K562 (cell line): ENCODE data around the gene PM20D1. TPM values are rescaled to one million over a fixed set of nuclear protein-coding genes. Genes with fewer than 3 reads are reported as not detected.

Source experiments
- BDP1 ChIP-seq: IDR thresholded peaks from 3 replicates; pipeline ENCODE4 v1.6.1; 2011; ENCODE audit not compliant: insufficient read length, insufficient read depth
- BHLHE40 ChIP-seq: IDR thresholded peaks from 2 replicates; pipeline ENCODE4 v1.6.1; 2011; ENCODE audit warnings: low read length, improper control_type of control experiment
- BMI1 ChIP-seq: fragments of 150-350 bp; IDR thresholded peaks from 2 replicates; pipeline ENCODE4 v1.6.1; 2014; ENCODE audit warnings: low read length
- CTCF ChIP-seq, 3 experiments: IDR thresholded peaks in 2 of 3; conservative IDR thresholded peaks in 1 of 3; 2 replicates each; pipeline ENCODE4 v1.5.1; 2011 to 2012; ENCODE audit warnings: low read length in 3 of 3, mild to moderate bottlenecking in 3 of 3, control low read depth in 2 of 3, improper control_type of control experiment in 1 of 3, inconsistent platforms in 1 of 3, low read depth in 1 of 3, mixed read lengths in 1 of 3, moderate library complexity in 1 of 3; ENCODE audit not compliant: insufficient read depth in 2 of 3
- FOXM1 ChIP-seq, 2 experiments: fragments of 450-650 bp in 1 of 2; sonication (generic) in 1 of 2; formaldehyde crosslinking in 1 of 2; IDR thresholded peaks; 2 replicates each; pipeline versions ENCODE4 v1.6.1 to v1.9.0; 2017 to 2022; ENCODE audit warnings: low read depth in 2 of 2, mild to moderate bottlenecking in 2 of 2, missing genetic modification reagents in 1 of 2, moderate library complexity in 1 of 2
- IRF1 ChIP-seq: sonication (generic); formaldehyde crosslinking; IDR thresholded peaks from 2 replicates; pipeline ENCODE4 v1.8.0; 2022; ENCODE audit warnings: missing genetic modification reagents, mild to moderate bottlenecking, borderline replicate concordance
- MAZ ChIP-seq, 2 experiments: fragments of 450-650 bp in 1 of 2; sonication (generic) in 1 of 2; formaldehyde crosslinking; IDR thresholded peaks in 1 of 2; conservative IDR thresholded peaks in 1 of 2; 2 replicates each; pipeline versions ENCODE4 v1.4.0 to v1.5.0; 2020; ENCODE audit warnings: mild to moderate bottlenecking in 1 of 2, missing genetic modification reagents in 1 of 2
- OTX1 ChIP-seq: fragments of 450-650 bp; formaldehyde crosslinking; IDR thresholded peaks from 2 replicates; pipeline ENCODE4 v1.4.0; 2022; ENCODE audit warnings: mild to moderate bottlenecking
- PHF21A ChIP-seq: fragments of 450-650 bp; IDR thresholded peaks from 2 replicates; pipeline ENCODE4 v1.6.1; 2017; ENCODE audit warnings: low read depth, borderline replicate concordance
- POLR2A ChIP-seq: fragments of 450-650 bp; conservative IDR thresholded peaks from 2 replicates; pipeline ENCODE4 v1.6.1; 2016
- RBM22 ChIP-seq: fragments of 200-400 bp; formaldehyde crosslinking; IDR thresholded peaks from 2 replicates; pipeline ENCODE4 v1.6.1; 2018; ENCODE audit warnings: low read length, low read depth; ENCODE audit not compliant: poor library complexity, severe bottlenecking
- SIRT6 ChIP-seq: IDR thresholded peaks from one replicate; pipeline ENCODE4 v1.6.1; 2012; ENCODE audit warnings: low read depth, mild to moderate bottlenecking, control low read depth, inconsistent platforms, low read length, moderate library complexity
- SLC30A9 ChIP-seq: fragments of 250-450 bp; sonication (Bioruptor Pico); IDR thresholded peaks from 2 replicates; pipeline ENCODE4 v1.8.0; 2022; ENCODE audit warnings: mild to moderate bottlenecking, moderate library complexity
- SMAD4 ChIP-seq: fragments of 250-450 bp; sonication (Bioruptor Pico); conservative IDR thresholded peaks from 2 replicates; pipeline ENCODE4 v1.8.0; 2021; ENCODE audit warnings: inconsistent platforms, mild to moderate bottlenecking, moderate library complexity
- SMARCA5 ChIP-seq: fragments of 450-650 bp; IDR thresholded peaks from 2 replicates; pipeline ENCODE4 v1.6.1; 2016
- SOX6 ChIP-seq: fragments of 450-650 bp; IDR thresholded peaks from 2 replicates; pipeline ENCODE4 v1.6.1; 2014; ENCODE audit warnings: mild to moderate bottlenecking
- WHSC1 ChIP-seq: IDR thresholded peaks from one replicate; pipeline ENCODE4 v1.6.1; 2012; ENCODE audit warnings: low read length, control low read depth, inconsistent platforms
- ZBTB2 ChIP-seq: fragments of 450-650 bp; IDR thresholded peaks from 2 replicates; pipeline ENCODE4 v1.6.1; 2016; ENCODE audit warnings: antibody characterized with exemption
- ZFP91 ChIP-seq: sonication (generic); formaldehyde crosslinking; IDR thresholded peaks from 2 replicates; pipeline ENCODE4 v1.8.0; 2022; ENCODE audit warnings: mild to moderate bottlenecking, missing genetic modification reagents
- ZFX ChIP-seq: sonication (generic); formaldehyde crosslinking; IDR thresholded peaks from 2 replicates; pipeline ENCODE4 v1.8.0; 2022; ENCODE audit warnings: mild to moderate bottlenecking, missing genetic modification reagents, moderate library complexity
- ZNF121 ChIP-seq: sonication (generic); formaldehyde crosslinking; conservative IDR thresholded peaks from 2 replicates; pipeline ENCODE4 v1.8.0; 2022; ENCODE audit warnings: missing genetic modification reagents
- ZNF197 ChIP-seq: fragments of 200-800 bp; sonication (Bioruptor generic); IDR thresholded peaks from 2 replicates; pipeline ENCODE4 v1.6.1; 2016; ENCODE audit warnings: low read depth, missing genetic modification characterization, missing compliant biosample characterization
- ZNF707 ChIP-seq: fragments of 250-450 bp; sonication (Bioruptor Pico); conservative IDR thresholded peaks from 2 replicates; pipeline ENCODE4 v1.8.0; 2022; ENCODE audit warnings: inconsistent platforms, mild to moderate bottlenecking, moderate library complexity
- ZSCAN29 ChIP-seq: fragments of 450-650 bp; IDR thresholded peaks from 2 replicates; pipeline ENCODE4 v1.6.1; 2017
- polyA plus RNA-seq, 8 experiments: library from polyadenylated mRNA; depleted of rRNA in 4 of 8; stranded (reverse) in 5 of 8; unstranded in 3 of 8; fragments of >200 nt; fragmentation: Nextera tagmentation in 2 of 8; fragmentation: Illumina TruSeq in 1 of 8; extraction: Ambion mirVana in 2 of 8; extraction: Trizol in 1 of 8; gene quantifications; 2 replicates each; pipeline versions ENCODE4 v1.2.1 to v1.2.3, GENCODE V29; 2011 to 2014; ENCODE audit warnings: inconsistent platforms in 1 of 8, missing spikeins in 1 of 8
- total RNA-seq, 7 experiments: library from RNA; depleted of rRNA in 6 of 7; stranded (reverse); fragments of >200 nt in 6 of 7; fragmentation: Illumina TruSeq in 2 of 7; extraction: Trizol in 2 of 7; gene quantifications; 2 replicates each; pipeline versions ENCODE4 v1.2.1 to v1.2.3, GENCODE V29; 2011 to 2021; ENCODE audit warnings: low replicate concordance in 1 of 7

Gene PM20D1
- total and polyA plus RNA-seq, 9 of the 15 experiments (the other 6 are each of a cell fraction or from before 2014, with no cell fraction given): not detected

GRCh38 chr1:205812878-205813754, 36.8 kb downstream of the PM20D1 start, which contains the start of gene SLC41A1 (continued):
- TF ChIP-seq ZFP91 (CRISPR knock-in tag) (no peak), SMAD4 (CRISPR knock-in tag) (peak; percentile 77; the same call in 1 of the 2 replicates), IRF1 (CRISPR knock-in tag) (no peak), SOX6 (peak; percentile 45), ZSCAN29 (no peak), FOXM1 (IDR thresholded peaks at IDR 0.05; ENCODE audit: low read depth) (peak; percentile 60; the same call in 1 of the 2 replicates), FOXM1 (CRISPR knock-in tag; IDR thresholded peaks at IDR 0.05; ENCODE audit: low read depth) (no peak), POLR2A (peak; percentile 68), ZNF121 (CRISPR knock-in tag) (no peak), BHLHE40 (peak; percentile 88), ZNF197 (no peak), BMI1 (no peak), PHF21A (no peak), BDP1 (no peak), MAZ (CRISPR knock-in tag; conservative IDR thresholded peaks at IDR 0.05 in 1 of 2, IDR thresholded peaks at IDR 0.05 in 1 of 2) (peak; percentile 8 to 95; a peak in 3 of 4 replicates), SLC30A9 (CRISPR knock-in tag) (no peak), ZBTB2 (peak; percentile 40; the same call in 1 of the 2 replicates), ZNF707 (CRISPR knock-in tag) (no peak), CTCF (IDR thresholded peaks at IDR 0.05 in 2 of 3, conservative IDR thresholded peaks at IDR 0.05 in 1 of 3; ENCODE audit: insufficient read depth in 2 of 3, low read depth in 1 of 3, low read length in 3 of 3) (no peak), SIRT6 (no peak), OTX1 (no peak), WHSC1 (no peak), RBM22 (no peak), SMARCA5 (no peak), ZFX (CRISPR knock-in tag) (peak; percentile 38; the same call in 1 of the 2 replicates)
